Measurements from ENCODE around the gene RBM4.

GRCh38 chr11:66665369-66665768, 26.9 kb downstream of the RBM4 start:
- TF ChIP-seq EZH2phosphoT487 (IDR thresholded peaks at IDR 0.05; ENCODE audit: low read depth) (no peak), CTCF (IDR thresholded peaks at IDR 0.05; ENCODE audit: low read depth, low read length) (no peak)

All from OCI-LY3 (cell line).